Upper lobe of right lung (tissue), 1 donor: ENCODE measurements around the gene ADCY1. TPM values are rescaled to one million over a fixed set of nuclear protein-coding genes. Genes with fewer than 3 reads are reported as not detected.
A peak's percentile ranks its signal among the peaks of the same experiment; 100 is the strongest.

Experiments used
- ATAC-seq: fragments of 200-7000 bp; cut with Tn5 transposase; one replicate; pipeline ENCODE4 v1.9.1; 2020; ENCODE audit warnings: mild to moderate bottlenecking, moderate library complexity
- DNase-seq: peaks from one replicate; pipeline ENCODE4 v3.0.0-alpha.2; 2020
- H3K27ac ChIP-seq: fragments of 200-600 bp; one replicate; pipeline ENCODE4 v1.8.0; 2022
- H3K27me3 ChIP-seq: fragments of 200-600 bp; one replicate; pipeline ENCODE4 v1.8.0; 2022; ENCODE audit warnings: mild to moderate bottlenecking
- H3K36me3 ChIP-seq: fragments of 200-600 bp; one replicate; pipeline ENCODE4 v1.8.0; 2022
- H3K4me1 ChIP-seq: fragments of 200-600 bp; one replicate; pipeline ENCODE4 v1.8.0; 2022
- H3K4me3 ChIP-seq: fragments of 200-600 bp; one replicate; pipeline ENCODE4 v1.8.0; 2022; ENCODE audit warnings: mild to moderate bottlenecking
- H3K9me3 ChIP-seq: fragments of 200-600 bp; one replicate; pipeline ENCODE4 v1.8.0; 2022
- CTCF ChIP-seq: fragments of 200-600 bp; IDR thresholded peaks from one replicate; pipeline ENCODE4 v1.8.0; 2022; ENCODE audit warnings: antibody characterized with exemption
- intact Hi-C: fragments of 100-400 bp; cut with DNase I; formaldehyde crosslinking; loops from one replicate; pipeline ENCODE4 v1.11.0; 2022
- total RNA-seq: library from RNA; stranded (reverse); fragmentation: NEBNext Ultra II Directional; extraction: Animal tissue kit (Norgen Biotek cat#: 25700); gene quantifications from one replicate; pipeline ENCODE4 v1.2.1, GENCODE V29; 2021
- donor health status: DM: no; HTN: yes; CAD: no; lungs with severe emphysema.

The ADCY1 gene
- total RNA-seq, 1 donor from 2014 or later: 3.9 TPM

GRCh38 chr7:45563401-45563800 is 10.8 kb upstream of the ADCY1 start:
- DNase-seq: no peak
- H3K9me3 ChIP-seq: no peaks in the 10 kb centered on the region
- no peaks in the 10 kb centered on the region for H3K36me3 ChIP-seq
- H3K27me3 ChIP-seq: no peaks in the 10 kb centered on the region
- H3K4me1 ChIP-seq: no peaks in the 10 kb centered on the region
- TF ChIP-seq CTCF: no peak
- no peak overlapping the region for H3K27ac ChIP-seq
- intact Hi-C loops: no loop called here
- H3K4me3 ChIP-seq: no peak overlapping the region
- ATAC-seq: no peak

GRCh38 chr7:45563941-45564461 is 10.2 kb upstream of the ADCY1 start:
- Histone ChIP-seq H3K27me3 (no peaks in the 10 kb centered on the region), H3K36me3 (no peaks in the 10 kb centered on the region), H3K9me3 (no peaks in the 10 kb centered on the region), H3K4me3 (no peak overlapping the region), H3K27ac (no peak overlapping the region), H3K4me1 (no peaks in the 10 kb centered on the region)
- TF ChIP-seq CTCF: no peak
- no peak for ATAC-seq
- intact Hi-C loops: no loop called here
- no peak for DNase-seq

GRCh38 chr7:45564485-45564884 is 9.7 kb upstream of the ADCY1 start:
- ATAC-seq (no peak), DNase-seq (no peak)
- H3K4me3 ChIP-seq: no peak overlapping the region
- no peaks in the 10 kb centered on the region for H3K4me1 ChIP-seq
- intact Hi-C loops: no loop called here
- H3K36me3 ChIP-seq: no peaks in the 10 kb centered on the region
- no peak for TF ChIP-seq CTCF
- no peaks in the 10 kb centered on the region for H3K27me3 ChIP-seq
- peak overlapping the region; percentile 36 for H3K27ac ChIP-seq
- no peaks in the 10 kb centered on the region for H3K9me3 ChIP-seq

GRCh38 chr7:45564886-45565455 is 9.2 kb upstream of the ADCY1 start:
- H3K27ac ChIP-seq: peak overlapping the region; percentile 36
- H3K9me3 ChIP-seq: no peaks in the 10 kb centered on the region
- intact Hi-C loops: no loop called here
- ATAC-seq (no peak), DNase-seq (no peak)
- no peaks in the 10 kb centered on the region for H3K27me3 ChIP-seq
- H3K4me1 ChIP-seq: no peaks in the 10 kb centered on the region
- no peaks in the 10 kb centered on the region for H3K36me3 ChIP-seq
- TF ChIP-seq CTCF: no peak
- no peak overlapping the region for H3K4me3 ChIP-seq

- Histone ChIP-seq H3K27ac (no peak overlapping the region), H3K4me3 (no peak overlapping the region), H3K4me1 (no peaks in the 10 kb centered on the region), H3K27me3 (no peaks in the 10 kb centered on the region), H3K36me3 (no peaks in the 10 kb centered on the region), H3K9me3 (no peaks in the 10 kb centered on the region)
- ATAC-seq (no peak), DNase-seq (no peak)
- intact Hi-C loops: no loop called here
- TF ChIP-seq CTCF: no peak
Observed at GRCh38 chr7:45566386-45566785, 7.8 kb upstream of the ADCY1 start.

GRCh38 chr7:45566961-45567360 is 7.2 kb upstream of the ADCY1 start:
- no peaks in the 10 kb centered on the region for H3K36me3 ChIP-seq
- no peaks in the 10 kb centered on the region for H3K4me1 ChIP-seq
- intact Hi-C loops: no loop called here
- DNase-seq: no peak
- no peak for TF ChIP-seq CTCF
- H3K27me3 ChIP-seq: no peaks in the 10 kb centered on the region
- ATAC-seq: no peak
- no peak overlapping the region for H3K27ac ChIP-seq
- H3K4me3 ChIP-seq: no peak overlapping the region
- H3K9me3 ChIP-seq: no peaks in the 10 kb centered on the region
